GM12878 (cell line): ENCODE data around the gene ANKMY1. TPM values are rescaled to one million over a fixed set of nuclear protein-coding genes. Genes with fewer than 3 reads are reported as not detected.

Experiments
- BCLAF1 ChIP-seq: fragments of 450-650 bp; IDR thresholded peaks from 2 replicates; pipeline ENCODE4 v1.6.1; 2017; ENCODE audit warnings: antibody characterized with exemption, mild to moderate bottlenecking, moderate library complexity
- BMI1 ChIP-seq: fragments of 450-650 bp; IDR thresholded peaks from 2 replicates; pipeline ENCODE4 v1.6.1; 2016; ENCODE audit warnings: mild to moderate bottlenecking, moderate library complexity, borderline replicate concordance
- CEBPZ ChIP-seq: fragments of 150-350 bp; IDR thresholded peaks from 2 replicates; pipeline ENCODE4 v1.6.1; 2016; ENCODE audit warnings: low read depth, low read length
- CTCF ChIP-seq, 3 experiments: IDR thresholded peaks in 2 of 3; conservative IDR thresholded peaks in 1 of 3; 2 replicates each; pipeline ENCODE4 v1.5.1; 2011; ENCODE audit warnings: low read depth in 3 of 3, low read length in 3 of 3, mild to moderate bottlenecking in 3 of 3, control low read depth in 2 of 3, moderate library complexity in 2 of 3, inconsistent platforms in 1 of 3, mixed read lengths in 1 of 3; ENCODE audit not compliant: control insufficient read depth in 2 of 3, insufficient read depth in 1 of 3; ENCODE audit errors: extremely low read depth in 1 of 3
- GABPA ChIP-seq: IDR thresholded peaks from 2 replicates; pipeline ENCODE4 v1.6.1; 2014; ENCODE audit warnings: antibody characterized with exemption, low read depth, mild to moderate bottlenecking, inconsistent platforms
- RELB ChIP-seq: fragments of 450-650 bp; IDR thresholded peaks from 2 replicates; pipeline ENCODE4 v1.6.1; 2017; ENCODE audit warnings: low read depth, mild to moderate bottlenecking, moderate library complexity
- RFX5 ChIP-seq: IDR thresholded peaks from 2 replicates; pipeline ENCODE4 v1.6.1; 2011; ENCODE audit warnings: low read depth, low read length, improper control_type of control experiment
- SUPT20H ChIP-seq: IDR thresholded peaks from 2 replicates; pipeline ENCODE4 v1.6.1; 2011; ENCODE audit warnings: low read depth, mild to moderate bottlenecking, low read length, moderate library complexity, borderline replicate concordance; ENCODE audit not compliant: control insufficient read depth
- TCF7 ChIP-seq: IDR thresholded peaks from 2 replicates; pipeline ENCODE4 v1.6.1; 2014; ENCODE audit warnings: antibody characterized with exemption, borderline replicate concordance
- polyA plus RNA-seq, 11 experiments: library from polyadenylated mRNA; depleted of rRNA in 4 of 11; unstranded in 6 of 11; stranded (reverse) in 5 of 11; fragments of >200 nt; fragmentation: Nextera tagmentation in 4 of 11; fragmentation: Illumina TruSeq in 1 of 11; extraction: Ambion mirVana in 4 of 11; extraction: Trizol in 1 of 11; gene quantifications; 1 replicate in 1 of 11; 2 replicates in 10 of 11; pipeline versions ENCODE4 v1.2.1 to v1.2.3, GENCODE V29; 2011 to 2016; ENCODE audit warnings: inconsistent platforms in 2 of 11, missing spikeins in 2 of 11, low read depth in 1 of 11
- total RNA-seq, 4 experiments: library from RNA; depleted of rRNA in 3 of 4; stranded (reverse); fragments of >200 nt in 3 of 4; fragmentation: Illumina TruSeq in 1 of 4; extraction: Trizol in 1 of 4; gene quantifications; 2 replicates each; pipeline versions ENCODE4 v1.2.1 to v1.2.3, GENCODE V29; 2013 to 2021

The ANKMY1 gene
- total and polyA plus RNA-seq, 10 of the 15 experiments (the other 5 are each of a cell fraction or from before 2014, with no cell fraction given): 1.1 to 15.3 (median 11.1) TPM

GRCh38 chr2:240586919-240587800 is 29.4 kb upstream of the ANKMY1 start (continued):
- TF ChIP-seq RFX5 (no peak), GABPA (no peak), BCLAF1 (no peak), CEBPZ (no peak), RELB (no peak), BMI1 (no peak), CTCF (IDR thresholded peaks at IDR 0.05 in 2 of 3, conservative IDR thresholded peaks at IDR 0.05 in 1 of 3; ENCODE audit: control insufficient read depth in 2 of 3, extremely low read depth in 1 of 3, insufficient read depth in 1 of 3, low read depth in 3 of 3, low read length in 3 of 3) (no peak), TCF7 (no peak), SUPT20H (no peak)
